ENCODE measurements around the gene BORCS5.

GRCh38 chr12:12408265-12408690, 51.4 kb downstream of the BORCS5 start:
- TF ChIP-seq POLR2A (IDR thresholded peaks at IDR 0.05) (no peak), CTCF (IDR thresholded peaks at IDR 0.05) (no peak), POLR2AphosphoS5 (IDR thresholded peaks at IDR 0.05; ENCODE audit: insufficient read depth in 1 of 2, low read depth in 1 of 2) (no peak)
